ENCODE measurements around the gene CREB5.

The CREB5 gene

GRCh38 chr7:28714459-28715120 lies 302.3 kb downstream of the CREB5 start:
- no peak for DNase-seq

- no peak for DNase-seq
Measured at GRCh38 chr7:28717445-28718054, 305.2 kb downstream of the CREB5 start.

GRCh38 chr7:28718055-28718481 lies 305.8 kb downstream of the CREB5 start:
- no peak for DNase-seq

GRCh38 chr7:28718545-28718944 lies 306.2 kb downstream of the CREB5 start:
- DNase-seq: no peak

GRCh38 chr7:28722684-28723083 lies 310.4 kb downstream of the CREB5 start:
- no peak for DNase-seq

GRCh38 chr7:28723336-28723735 lies 311.0 kb downstream of the CREB5 start:
- no peak for DNase-seq

GRCh38 chr7:28724563-28724962 lies 312.2 kb downstream of the CREB5 start:
- DNase-seq: no peak

GRCh38 chr7:28725045-28725642 lies 312.8 kb downstream of the CREB5 start:
- DNase-seq: no peak

- DNase-seq: no peak
Measured at GRCh38 chr7:28725911-28726310, 313.6 kb downstream of the CREB5 start.

GRCh38 chr7:28726555-28726954 lies 314.2 kb downstream of the CREB5 start:
- DNase-seq: no peak

GRCh38 chr7:28729281-28729680 lies 317.0 kb downstream of the CREB5 start:
- no peak for DNase-seq

- DNase-seq: no peak
Measured at GRCh38 chr7:28729727-28730126, 317.4 kb downstream of the CREB5 start.

- DNase-seq: no peak
Measured at GRCh38 chr7:28731092-28731658, 318.9 kb downstream of the CREB5 start.

- DNase-seq: no peak
Measured at GRCh38 chr7:28732071-28732869, 320.0 kb downstream of the CREB5 start.

- no peak for DNase-seq
Measured at GRCh38 chr7:28733035-28733434, 320.7 kb downstream of the CREB5 start.

GRCh38 chr7:28738412-28738811 lies 326.1 kb downstream of the CREB5 start:
- no peak for DNase-seq

GRCh38 chr7:28739128-28739527 lies 326.8 kb downstream of the CREB5 start:
- no peak for DNase-seq

GRCh38 chr7:28739826-28740225 lies 327.5 kb downstream of the CREB5 start:
- DNase-seq: no peak

- DNase-seq: no peak
Measured at GRCh38 chr7:28744951-28745350, 332.6 kb downstream of the CREB5 start.

- DNase-seq: no peak
Measured at GRCh38 chr7:28745351-28745750, 333.0 kb downstream of the CREB5 start.

GRCh38 chr7:28747404-28747803 lies 335.1 kb downstream of the CREB5 start:
- DNase-seq: no peak

- no peak for DNase-seq
Measured at GRCh38 chr7:28747854-28748253, 335.5 kb downstream of the CREB5 start.

GRCh38 chr7:28748346-28748745 lies 336.0 kb downstream of the CREB5 start:
- no peak for DNase-seq
